Stimulated activated naive CD8-positive, alpha-beta T cell treated with anti-CD3 and anti-CD28 coated beads, Interleukin-15, Interleukin-2, amounts not matched to agents 100 U/mL and 50 U/mL, for 24 hours (primary cell): ENCODE results near the gene CYP27A1.

Source experiments
- ATAC-seq: fragments of 150-1000 bp; cut with Tn5 transposase; one replicate; pipeline ENCODE4 v1.10.0; 2021
- DNase-seq: peaks from one replicate; pipeline ENCODE4 v3.0.0; 2021

The CYP27A1 gene

DNA sequence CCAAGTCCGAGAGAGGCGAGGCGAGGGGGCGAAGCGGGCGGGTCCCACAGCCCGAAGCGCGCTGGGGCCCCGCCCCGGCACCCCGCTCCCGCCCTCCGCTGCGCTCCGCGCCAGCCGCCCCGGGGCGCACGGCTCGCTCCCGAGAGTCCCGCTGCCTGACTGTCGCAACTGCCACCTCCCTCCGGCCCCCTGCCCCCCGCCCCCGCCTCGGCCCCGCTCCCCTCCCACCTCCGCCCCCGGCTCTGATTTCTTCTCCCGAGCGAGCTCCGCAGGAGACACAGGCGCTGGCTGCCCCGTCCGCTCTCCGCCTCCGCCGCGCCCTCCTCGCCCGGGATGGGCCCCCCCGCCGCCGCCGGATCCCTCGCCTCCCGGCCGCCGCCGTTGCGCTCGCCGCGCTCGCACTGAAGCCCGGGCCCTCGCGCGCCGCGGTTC is 77.6 kb downstream of the CYP27A1 start, which contains the start of gene WNT6:
Gene WNT6 (plus strand): TSS at position 250 of the 432 bp plus-strand sequence. CDS start 233 bp downstream, outside the sequence.
- no peak for ATAC-seq
- DNase-seq, result no peak

DNA sequence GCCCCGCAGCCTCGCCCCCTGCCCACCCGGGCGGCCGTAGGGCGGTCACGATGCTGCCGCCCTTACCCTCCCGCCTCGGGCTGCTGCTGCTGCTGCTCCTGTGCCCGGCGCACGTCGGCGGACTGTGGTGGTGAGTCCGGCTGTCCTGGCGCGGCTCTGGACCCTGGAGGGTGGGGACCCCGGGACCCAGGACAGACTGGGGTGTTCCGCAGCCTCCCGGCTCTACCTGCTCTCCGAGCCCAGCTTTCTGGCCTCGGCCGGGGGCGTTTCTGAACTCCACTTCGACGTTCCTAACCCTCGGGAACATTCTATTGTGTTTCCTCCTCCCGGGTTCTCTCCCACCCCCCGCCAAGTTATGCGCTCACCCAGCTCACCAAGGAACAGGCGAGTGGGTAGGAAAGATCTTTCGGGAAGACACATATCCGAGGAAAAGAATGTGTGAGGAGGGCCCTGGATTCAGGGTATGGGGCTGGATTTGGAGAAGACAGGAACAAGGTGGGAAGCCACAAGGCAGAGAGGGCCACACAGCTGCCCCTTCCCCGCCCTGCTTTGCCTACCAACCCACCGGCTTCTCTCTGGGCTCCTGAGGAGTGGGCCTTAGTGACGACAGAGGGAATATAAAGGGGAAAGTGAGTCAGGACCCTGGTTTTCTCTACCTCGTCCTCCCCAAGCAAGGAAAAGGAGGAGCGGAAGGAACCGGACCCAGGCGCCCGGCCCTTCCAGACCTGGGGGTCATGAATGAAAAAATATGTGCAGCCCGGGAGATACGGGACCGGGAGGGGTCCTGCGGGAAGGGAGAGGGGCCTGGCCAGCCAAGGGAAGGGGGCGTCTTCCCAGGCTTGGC is 78.3 kb downstream of the CYP27A1 start:
- DNase-seq (no peak), ATAC-seq (no peak)

GRCh38 chr2:218860950-218861381 is 79.0 kb downstream of the CYP27A1 start:
- ATAC-seq (no peak), DNase-seq (no peak)

GRCh38 chr2:218861645-218862318 is 79.8 kb downstream of the CYP27A1 start:
- no peak for ATAC-seq
- no peak for DNase-seq

DNA sequence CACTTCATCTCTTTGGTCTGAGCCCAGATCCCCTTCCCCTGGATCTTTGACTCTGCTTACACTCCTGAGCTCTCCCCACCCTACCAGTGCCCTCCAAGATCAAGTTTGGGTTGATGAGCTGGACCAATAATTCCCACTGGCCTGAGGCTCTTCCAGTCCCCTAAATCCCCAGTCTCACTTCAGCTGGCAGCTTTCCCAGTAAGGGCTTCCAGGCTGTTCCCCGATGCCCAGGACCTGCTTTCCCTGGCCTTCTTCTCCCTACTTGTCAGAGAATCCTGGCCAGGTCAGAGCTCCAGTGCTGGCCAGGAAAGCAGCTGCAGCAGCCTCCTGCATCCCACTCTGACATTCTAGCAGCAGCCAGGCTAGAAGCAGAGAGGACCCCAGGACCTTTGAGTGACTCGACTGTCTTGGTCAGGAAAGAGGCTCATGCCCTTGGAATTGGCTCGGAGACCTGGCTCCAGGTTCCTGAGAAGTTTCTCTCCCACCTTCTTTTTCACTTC is 81.1 kb downstream of the CYP27A1 start:
- DNase-seq, result no peak

More for the DNA sequence above, 81.1 kb downstream of the CYP27A1 start:
- ATAC-seq, result no peak
